SHP77 (cell line): ENCODE measurements around the gene COMP.

Experiments used
- DNase-seq, 2 experiments: peaks; one replicate each; lab custom pipeline; 2025; lab: John Stamatoyannopoulos, UW

Gene COMP

DNA sequence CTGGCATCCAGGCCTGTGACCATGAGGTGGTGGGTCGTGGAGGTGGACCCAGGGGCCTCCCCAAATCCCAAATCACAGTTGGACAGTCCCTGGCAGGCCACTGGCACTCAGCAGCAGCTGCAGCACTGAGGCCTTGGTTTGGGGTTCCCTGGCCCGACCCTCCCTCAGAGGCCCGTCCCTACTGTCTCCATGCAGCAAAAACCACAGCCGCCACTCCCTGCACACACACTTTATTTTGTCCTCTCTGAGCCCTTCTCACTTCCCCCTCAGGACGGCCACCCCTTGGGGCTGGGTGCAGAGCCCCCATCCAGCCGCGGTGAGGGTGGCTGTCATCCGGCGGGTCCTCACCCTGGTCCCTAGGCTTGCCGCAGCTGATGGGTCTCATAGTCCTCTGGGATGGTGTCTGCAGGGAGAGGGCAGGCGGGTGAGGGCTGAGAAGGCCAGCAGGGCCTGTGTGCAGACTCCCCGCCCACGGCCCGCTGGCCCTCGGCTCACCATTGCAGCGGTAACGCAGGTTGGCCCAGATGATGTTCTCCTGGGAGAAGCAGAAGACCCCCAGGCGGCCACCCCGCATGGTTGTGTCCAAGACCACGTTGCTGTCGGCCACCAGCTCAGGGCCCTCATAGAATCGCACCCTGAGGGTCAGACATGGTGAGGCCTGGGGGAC lies 8.4 kb downstream of the COMP start:
- DNase-seq: no peak

DNA sequence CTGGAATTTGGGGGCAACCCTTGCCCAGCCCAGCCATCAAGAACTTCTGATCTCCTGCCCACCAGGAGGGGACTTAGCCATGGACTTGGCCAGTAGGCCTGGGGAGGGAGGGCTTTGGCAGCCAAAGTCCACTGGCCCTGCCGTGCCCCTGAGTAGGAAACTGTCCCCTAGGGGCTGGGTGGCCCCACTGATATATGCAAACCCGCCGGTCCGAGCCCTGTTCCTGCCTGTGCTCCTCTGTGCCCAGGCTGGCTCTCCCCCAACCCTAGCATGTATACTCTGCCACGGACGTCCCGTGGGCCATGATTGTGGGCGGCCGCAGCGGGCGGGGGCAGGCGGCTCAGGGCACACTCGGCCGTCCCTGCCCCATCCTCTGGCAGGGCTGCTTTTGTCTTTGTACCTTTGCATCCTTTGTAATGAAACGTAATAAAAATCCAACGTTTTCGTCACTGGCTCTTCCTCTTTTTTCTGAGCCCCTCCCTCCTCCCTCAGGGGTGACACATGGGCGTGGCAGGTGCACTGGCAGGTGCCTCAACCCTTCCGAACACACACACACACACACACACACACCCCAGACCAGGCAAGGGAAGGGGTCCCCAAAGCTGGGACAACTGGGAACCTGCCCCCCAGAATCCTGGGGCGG lies 9.1 kb downstream of the COMP start:
- DNase-seq: no peak

DNA sequence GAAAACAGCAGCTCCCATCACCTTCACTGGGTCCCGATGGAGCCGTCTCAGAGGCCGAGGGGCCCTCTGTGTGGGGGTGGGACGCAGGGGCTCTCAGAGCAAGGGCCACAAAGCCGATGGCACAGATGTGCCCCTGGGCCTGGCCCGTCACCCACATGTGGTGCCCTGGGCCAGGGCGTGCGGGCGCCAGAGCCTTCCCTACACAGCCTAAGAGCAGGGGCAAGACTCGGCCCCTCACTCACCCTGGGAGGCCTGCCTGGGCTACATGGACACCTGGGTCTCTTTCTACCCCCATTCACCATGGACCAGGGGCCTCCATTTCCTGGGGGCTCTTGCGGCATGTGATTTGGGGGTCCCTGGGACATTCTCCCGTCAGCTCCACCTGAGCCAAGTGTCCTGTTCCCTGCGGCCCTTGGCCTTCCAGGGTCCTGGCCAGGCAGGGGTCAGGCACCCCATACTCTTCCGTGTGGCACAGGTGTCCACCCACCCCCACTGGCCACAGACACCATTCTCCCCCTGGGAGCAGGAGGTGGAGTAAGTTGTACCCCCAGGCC lies 10.0 kb downstream of the COMP start:
- no peak for DNase-seq

DNA sequence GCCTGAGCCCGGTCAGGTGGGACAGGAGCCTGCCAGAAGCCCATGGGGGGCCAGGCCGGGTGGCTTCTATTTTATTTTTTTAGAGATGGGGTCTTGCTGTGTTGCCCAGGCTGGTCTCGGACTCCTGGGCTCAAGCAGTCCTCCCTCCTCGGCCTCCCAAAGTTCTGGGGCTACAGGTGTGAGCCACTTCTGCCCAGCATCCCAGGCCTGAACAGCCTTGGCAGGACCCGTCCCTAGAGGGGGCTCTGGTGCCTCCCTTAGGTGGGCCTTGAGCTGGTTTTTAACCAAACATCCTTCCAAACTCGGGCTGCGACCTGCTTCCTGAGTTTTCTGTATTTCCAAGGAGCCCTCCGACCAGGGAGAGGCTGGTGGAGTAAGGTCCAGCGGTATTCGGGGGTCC lies 10.5 kb downstream of the COMP start:
- DNase-seq: no peak

DNA sequence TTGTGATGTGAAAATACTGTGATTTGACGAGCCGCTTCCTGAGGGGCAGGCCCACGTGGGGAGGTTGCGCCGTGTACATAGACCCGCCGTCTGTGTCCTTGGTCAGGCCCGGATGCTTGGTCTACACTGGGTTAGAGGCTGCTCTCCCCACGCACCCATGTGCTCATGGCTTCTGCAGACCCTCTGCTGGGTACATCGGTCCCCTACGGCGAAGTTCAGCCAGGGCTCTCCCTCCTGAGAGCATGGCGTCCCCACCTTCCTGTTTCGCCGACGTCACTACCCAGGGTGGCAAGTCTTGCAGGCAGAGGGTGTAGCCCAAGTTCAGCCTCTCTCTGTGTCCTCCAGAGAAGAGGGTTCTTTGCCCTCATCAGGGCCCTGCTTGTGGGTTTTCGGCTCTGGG lies 11.0 kb downstream of the COMP start:
- DNase-seq: no peak

DNA sequence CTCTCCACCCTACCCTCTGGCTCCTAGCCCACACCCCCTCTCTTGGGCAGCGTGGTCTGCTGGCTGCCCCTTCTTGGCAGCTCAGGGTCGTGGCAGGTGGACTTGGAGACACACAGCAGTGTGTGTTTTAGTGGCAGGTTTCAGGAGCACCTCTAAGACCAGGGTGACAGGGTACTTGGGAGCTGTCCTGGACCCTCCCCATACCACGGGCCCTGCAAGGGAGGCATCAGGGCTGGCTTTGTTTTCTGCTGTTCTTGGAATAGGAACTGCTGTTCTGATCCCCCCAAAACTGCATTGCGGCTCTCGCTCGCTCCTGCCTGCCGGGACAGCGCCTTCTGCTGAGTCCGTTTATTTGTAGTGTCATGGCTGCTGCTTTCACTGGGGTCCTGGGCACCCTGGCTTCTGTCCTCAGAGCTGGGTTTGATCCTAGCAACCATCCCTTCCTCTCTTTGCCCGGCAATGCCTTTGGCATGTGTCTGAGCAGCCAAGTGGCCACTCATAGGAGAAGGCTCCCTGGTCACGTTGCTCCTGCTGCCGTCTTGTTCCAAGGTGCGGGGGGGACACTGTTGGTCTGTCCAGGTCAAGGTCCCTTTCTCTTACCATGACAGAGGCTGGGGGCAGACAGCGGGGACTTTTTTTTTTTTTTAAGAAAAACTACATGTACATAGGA lies 12.1 kb downstream of the COMP start:
- no peak for DNase-seq

DNA sequence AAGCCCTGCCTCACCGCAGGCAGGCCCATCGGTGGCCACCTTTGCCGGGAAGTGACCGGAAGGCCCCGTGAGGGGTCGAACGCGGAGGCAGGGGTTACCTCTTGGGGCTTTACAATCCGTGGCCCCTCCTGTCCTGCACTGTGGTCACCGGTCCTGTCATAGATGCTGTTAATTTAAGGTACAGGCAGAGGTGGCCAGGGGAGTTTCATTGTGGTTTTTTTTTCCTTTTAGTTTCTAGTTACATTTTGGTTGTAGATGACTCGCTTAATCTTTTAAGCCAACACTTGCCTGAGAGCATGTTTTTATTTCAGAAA lies 13.1 kb downstream of the COMP start:
- no peak for DNase-seq

DNA sequence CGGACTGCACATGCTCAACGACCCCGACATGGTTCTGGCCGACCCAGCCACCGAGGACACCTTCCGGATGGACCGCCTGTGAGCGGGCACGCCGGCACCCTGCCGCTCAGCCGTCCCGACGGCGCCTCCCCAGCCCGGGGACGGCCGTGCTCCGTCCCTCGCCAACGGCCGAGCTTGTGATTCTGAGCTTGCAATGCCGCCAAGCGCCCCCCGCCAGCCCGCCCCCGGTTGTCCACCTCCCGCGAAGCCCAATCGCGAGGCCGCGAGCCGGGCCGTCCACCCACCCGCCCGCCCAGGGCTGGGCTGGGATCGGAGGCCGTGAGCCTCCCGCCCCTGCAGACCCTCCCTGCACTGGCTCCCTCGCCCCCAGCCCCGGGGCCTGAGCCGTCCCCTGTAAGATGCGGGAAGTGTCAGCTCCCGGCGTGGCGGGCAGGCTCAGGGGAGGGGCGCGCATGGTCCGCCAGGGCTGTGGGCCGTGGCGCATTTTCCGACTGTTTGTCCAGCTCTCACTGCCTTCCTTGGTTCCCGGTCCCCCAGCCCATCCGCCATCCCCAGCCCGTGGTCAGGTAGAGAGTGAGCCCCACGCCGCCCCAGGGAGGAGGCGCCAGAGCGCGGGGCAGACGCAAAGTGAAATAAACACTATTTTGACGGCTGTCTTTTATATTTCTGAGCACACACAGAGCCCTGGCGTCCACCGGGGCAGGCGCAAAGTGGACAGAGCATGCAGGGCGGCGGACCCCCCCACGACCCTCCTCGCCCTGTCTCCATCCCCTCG lies 13.6 kb downstream of the COMP start:
- no peak for DNase-seq

DNA sequence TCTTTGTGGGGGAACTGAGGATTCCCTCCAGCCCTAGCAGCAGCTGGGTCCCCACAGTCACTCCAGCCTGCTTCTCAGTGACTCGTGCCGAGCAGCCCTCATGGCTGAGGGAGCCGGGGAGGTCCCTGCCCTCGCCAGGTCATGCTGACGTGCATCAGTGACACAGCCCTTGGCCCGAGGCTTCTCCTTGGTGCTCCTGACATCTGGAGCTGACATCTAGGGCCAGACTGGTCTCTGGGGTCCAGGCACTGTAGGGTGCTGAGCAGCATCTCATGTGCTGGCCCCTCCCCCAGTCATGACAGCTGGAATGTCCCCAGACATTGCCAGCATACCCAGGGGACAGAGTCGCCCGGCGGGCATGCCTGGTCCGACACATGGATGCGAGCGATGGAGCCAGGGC lies 14.4 kb downstream of the COMP start:
- DNase-seq: no peak

DNA sequence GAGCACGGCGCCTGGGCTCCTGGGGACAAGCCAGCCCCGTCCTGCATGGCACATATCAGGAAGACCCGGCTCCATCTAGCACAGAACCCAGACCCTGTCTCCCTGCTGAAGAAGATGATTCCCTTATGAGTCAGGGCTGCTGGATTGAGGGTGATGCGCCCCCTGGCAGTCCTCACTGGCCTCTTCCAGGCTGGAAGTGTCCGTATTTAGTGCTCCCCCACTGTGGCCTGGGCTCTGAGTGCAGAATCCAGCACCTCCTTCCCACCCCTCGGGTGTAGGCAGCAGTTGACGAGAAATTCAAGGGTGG lies 14.9 kb downstream of the COMP start:
- DNase-seq: no peak

DNA sequence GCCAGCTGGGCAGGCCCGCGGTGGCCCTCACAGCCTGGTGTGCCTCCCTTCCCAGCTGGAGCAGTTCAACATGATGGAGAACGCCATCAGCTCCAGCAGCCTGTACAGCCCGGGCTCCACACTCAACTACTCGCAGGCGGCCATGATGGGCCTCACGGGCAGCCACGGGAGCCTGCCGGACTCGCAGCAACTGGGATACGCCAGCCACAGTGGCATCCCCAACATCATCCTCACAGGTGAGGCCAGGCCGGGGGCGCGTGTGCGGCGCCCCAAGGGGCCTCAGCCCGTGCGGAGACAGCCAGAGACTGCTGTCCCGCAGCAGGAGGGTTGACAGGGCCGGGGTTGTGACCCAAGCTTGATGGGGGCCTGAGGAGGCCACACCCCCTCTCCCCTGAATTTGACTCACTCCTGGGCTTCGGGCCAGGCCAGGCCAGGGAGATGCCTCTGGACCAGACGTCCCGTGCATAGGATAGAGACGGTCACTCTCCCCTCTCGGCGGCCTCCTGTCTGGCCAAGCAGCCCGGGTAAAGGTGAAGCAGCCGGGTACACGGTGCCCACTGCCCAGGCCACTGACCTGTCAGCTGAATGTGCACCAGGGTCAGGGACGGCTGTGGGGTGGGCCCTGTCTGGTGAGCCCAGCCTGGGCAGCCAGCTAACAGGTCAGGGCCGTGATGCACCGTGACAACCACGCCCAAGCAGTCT lies 15.4 kb downstream of the COMP start:
- no peak for DNase-seq

DNA sequence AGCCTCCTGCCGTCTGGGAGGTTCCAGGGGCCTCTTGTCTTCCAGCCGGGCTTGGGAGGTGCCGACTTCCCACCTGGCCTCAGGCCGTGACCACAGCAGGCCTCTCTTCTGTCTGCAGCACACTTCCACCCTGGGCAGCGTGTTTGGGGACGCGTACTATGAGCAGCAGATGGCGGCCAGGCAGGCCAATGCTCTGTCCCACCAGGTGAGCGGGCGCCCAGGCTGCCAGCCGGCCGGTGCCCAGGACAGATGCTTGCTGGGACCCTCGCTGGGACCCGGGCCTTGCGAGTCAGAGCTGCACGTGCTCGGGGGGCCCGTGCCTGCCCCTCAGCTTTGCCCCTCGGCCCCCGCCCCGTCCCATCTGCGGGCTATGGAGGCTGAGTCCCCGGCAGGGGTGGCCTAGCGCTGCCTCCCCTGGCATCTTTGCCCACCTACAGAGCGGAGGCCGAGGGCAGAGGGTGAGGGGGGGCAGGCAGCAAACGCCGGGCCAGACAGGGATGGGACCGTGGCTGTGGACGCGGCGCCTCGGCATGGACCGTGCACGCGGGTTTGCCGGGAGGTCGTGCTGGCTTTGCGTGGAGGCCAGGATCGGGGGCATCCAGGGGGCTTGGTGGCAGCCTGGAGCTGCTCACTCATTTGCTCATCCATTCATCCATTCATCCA lies 16.2 kb downstream of the COMP start:
- no peak for DNase-seq

DNA sequence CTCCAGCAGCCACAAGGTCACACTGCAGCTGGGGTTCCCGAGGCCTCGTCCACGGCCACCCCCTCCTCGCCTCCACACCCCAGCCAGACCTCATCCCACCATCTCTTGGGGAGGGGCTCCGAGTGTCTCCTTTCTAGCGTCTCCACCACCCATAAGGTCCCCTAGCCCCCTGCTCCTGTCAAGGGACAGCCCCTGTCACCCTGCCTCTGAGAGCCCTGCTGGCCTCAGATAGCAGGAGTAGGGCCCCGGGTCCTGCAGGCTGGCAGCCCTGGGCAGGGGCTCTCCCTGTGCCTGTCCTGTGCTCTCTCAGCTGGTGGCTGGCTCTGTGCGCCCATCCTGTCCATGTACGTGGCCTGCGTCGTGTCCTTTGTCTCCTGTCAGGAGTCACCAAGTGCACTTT lies 17.0 kb downstream of the COMP start:
- DNase-seq: no peak

DNA sequence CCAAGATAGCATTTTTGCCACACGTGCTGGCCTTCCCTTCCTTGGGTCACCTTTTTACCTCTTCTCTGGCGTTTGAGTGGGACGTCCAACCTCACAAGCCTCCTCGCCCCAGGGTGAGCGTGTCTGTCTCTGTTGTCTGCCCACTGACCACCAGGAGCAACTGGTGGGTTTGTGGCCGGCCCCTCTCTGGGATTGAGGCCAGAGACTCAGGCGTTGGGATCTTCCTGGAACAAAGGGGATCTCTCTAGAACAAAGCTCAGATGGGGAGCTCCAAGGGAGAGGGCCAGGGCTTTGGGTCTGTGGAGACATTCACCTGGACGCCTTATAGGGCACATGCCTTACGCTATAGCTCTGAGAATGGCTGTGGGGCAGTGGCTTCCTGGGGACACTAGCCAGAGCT lies 17.4 kb downstream of the COMP start:
- DNase-seq: no peak

DNA sequence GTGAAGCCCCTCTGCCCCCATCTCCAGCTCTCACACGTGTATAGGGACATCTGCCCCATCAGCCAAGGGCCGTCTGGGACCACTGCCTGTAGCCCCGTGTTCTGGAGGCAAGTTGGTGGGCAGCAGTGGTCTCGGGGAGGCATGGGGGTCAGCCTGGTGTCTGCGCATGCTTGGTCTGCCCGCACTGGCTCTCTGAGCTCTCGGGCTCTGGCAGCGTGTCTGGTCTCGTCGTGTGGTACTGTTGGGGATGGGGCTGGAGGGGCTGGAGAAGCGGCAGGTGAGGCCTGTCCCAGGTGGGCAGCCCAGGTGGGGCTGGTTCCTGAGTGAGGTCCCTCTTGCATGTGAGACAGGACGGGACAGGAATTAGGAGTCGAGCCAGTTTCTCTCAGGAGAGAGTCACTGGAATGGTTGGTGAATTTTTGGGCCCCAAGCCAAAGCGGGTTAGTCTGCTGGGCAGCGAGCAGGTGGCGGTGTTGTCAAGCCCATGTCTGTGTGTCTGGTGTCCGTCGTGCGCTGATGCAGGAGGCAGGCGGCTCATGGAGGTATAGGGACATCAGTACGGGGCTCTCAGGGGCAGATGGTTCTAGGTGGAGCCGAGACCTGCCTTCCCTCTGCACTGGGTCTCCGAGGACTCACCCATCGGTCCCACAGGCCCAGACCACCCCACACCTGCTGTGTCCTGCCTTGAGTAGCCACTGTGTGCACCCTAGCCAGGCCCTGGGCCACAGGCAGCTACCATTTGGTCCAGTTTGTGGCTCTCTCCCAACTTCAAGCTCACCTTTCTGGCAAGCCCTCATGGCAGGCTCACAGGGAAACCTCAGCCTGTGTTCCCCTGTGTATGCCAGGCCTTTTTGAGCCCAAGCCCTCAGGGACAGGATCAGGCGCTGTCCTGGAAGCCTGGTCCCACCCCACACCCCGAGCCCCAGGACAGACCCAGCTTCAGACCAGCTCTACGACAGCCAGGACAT lies 18.2 kb downstream of the COMP start:
- DNase-seq: peak; percentile 49 to 83

DNA sequence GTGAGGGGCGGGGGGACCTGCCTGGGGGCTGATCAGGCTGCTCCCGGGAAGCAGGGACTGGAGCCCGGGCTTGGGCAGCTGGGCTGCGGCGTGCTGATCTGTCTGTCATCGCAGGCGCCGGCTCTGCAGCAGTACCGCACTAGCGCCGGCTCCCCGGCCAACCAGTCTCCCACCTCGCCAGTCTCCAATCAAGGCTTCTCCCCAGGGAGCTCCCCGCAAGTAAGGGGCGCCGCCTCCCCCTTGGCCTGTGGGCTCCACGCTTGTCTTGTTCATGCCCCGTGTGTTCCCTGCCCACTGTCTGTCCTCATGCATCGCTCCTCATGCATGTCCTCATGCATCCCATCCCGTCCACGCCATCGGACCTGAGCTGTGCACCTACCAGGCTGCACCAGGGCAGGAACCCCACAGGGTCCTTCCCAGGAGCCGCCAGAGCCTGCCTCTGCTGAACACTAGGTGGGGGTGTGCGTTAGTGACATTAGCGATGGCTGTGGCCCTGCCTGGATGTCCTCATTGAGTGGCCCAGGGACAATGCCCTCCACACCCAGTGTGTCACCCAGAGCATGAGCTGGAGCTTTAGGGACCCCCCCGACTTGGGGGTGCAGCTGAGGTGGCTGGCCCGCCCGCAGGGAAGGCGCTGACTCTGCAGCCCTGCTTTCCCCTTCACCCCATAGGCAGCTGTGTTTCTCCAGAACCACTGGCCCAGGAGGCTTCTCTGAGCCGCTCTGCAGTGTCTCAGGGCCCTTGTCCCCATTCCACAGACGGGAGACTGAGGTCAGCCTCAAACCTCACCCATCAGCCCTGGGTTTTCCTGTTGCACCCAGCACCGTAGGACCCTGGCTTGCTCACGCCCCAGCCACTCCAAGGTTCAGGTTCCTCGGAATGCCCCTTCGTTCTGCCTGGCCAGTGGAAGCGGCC lies 19.5 kb downstream of the COMP start:
- peak in 1 of 2 experiments; percentile 36 for DNase-seq

DNA sequence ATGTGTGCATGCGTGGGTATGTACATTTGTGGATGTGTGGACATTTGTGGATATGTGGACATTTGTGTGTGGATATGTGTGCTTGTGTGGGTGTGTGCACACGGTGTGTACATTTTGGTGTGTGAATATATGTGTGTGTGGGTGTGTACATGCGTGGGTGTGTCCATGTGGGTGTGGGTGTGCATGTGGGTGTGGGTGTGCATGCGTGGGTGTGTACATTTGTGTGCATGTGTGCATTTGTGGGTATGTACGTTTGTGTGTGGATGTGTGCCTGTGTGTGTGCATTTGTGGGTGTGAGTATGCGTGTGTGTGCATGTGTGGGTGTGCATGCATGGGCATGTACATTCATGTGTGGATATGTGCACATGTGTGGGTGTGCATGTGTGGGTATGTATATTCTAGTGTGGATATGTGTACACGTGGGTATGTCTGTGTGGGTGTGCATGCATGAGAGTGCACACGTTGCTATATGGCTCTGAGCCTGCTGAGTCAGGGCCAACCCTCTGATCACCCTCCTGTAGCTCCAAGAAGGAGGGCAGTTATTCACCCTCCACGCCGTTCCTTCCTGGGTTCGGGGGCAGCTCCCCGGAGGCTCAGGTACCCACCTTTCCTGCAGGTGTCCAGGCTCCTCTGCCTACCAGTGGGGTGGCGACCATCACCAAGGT lies 20.3 kb downstream of the COMP start:
- no peak for DNase-seq

DNA sequence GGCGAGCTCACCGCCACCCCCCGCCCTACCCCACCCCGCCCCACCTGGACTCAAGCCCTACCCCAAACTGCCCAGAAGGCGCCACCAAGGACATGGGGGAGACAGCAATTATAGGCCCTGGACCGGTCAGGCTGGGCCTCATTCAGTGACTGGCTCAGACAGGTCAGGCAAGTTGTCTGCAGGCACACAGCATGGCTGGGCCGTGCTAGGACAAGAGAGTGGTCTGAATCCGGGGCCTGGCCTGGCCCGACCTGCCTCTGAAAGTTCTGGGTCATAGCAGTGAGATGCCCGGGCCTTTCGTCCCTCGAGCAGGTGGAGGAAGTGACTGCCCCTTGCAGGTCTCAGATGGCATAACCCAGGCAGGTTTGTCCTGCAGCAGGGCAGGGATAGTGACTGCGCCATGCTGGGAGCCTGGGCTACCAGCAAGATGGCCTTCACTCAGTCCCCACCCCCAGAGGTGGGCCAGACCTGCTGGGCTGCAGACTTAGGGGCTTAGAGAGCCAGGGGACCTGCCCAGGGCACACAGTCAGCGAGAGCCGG lies 21.0 kb downstream of the COMP start:
- DNase-seq: peak in 1 of 2 experiments; percentile 24
